Measurements from ENCODE around the gene KIAA1217. TPM values are rescaled to one million over a fixed set of nuclear protein-coding genes. Genes with fewer than 3 reads are reported as not detected.

KIAA1217 gene
- total and polyA plus RNA-seq, 9 of the 15 experiments (the other 6 are each of a cell fraction or from before 2014, with no cell fraction given), result 0.04 TPM; not detected in 8

GRCh38 chr10:24483701-24484100 is 274.8 kb downstream of the KIAA1217 start (continued):
- TF ChIP-seq, protein P1, sequence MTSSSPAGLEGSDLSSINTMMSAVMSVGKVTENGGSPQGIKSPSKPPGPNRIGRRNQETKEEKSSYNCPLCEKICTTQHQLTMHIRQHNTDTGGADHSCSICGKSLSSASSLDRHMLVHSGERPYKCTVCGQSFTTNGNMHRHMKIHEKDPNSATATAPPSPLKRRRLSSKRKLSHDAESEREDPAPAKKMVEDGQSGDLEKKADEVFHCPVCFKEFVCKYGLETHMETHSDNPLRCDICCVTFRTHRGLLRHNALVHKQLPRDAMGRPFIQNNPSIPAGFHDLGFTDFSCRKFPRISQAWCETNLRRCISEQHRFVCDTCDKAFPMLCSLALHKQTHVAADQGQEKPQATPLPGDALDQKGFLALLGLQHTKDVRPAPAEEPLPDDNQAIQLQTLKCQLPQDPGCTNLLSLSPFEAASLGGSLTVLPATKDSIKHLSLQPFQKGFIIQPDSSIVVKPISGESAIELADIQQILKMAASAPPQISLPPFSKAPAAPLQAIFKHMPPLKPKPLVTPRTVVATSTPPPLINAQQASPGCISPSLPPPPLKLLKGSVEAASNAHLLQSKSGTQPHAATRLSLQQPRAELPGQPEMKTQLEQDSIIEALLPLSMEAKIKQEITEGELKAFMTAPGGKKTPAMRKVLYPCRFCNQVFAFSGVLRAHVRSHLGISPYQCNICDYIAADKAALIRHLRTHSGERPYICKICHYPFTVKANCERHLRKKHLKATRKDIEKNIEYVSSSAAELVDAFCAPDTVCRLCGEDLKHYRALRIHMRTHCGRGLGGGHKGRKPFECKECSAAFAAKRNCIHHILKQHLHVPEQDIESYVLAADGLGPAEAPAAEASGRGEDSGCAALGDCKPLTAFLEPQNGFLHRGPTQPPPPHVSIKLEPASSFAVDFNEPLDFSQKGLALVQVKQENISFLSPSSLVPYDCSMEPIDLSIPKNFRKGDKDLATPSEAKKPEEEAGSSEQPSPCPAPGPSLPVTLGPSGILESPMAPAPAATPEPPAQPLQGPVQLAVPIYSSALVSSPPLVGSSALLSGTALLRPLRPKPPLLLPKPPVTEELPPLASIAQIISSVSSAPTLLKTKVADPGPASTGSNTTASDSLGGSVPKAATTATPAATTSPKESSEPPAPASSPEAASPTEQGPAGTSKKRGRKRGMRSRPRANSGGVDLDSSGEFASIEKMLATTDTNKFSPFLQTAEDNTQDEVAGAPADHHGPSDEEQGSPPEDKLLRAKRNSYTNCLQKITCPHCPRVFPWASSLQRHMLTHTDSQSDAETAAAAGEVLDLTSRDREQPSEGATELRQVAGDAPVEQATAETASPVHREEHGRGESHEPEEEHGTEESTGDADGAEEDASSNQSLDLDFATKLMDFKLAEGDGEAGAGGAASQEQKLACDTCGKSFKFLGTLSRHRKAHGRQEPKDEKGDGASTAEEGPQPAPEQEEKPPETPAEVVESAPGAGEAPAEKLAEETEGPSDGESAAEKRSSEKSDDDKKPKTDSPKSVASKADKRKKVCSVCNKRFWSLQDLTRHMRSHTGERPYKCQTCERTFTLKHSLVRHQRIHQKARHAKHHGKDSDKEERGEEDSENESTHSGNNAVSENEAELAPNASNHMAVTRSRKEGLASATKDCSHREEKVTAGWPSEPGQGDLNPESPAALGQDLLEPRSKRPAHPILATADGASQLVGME (CRISPR knock-in tag; IDR thresholded peaks at IDR 0.05), result no peak
- TF ChIP-seq NRF1 (conservative IDR thresholded peaks at IDR 0.05 in 1 of 2, IDR thresholded peaks at IDR 0.05 in 1 of 2), result no peak
- no peak for TF ChIP-seq AFF1 (IDR thresholded peaks at IDR 0.05; ENCODE audit: low read depth in 1 of 2, partially characterized antibody in 2 of 2)
- no peak for TF ChIP-seq ZC3H8 (IDR thresholded peaks at IDR 0.05)
- TF ChIP-seq XRCC3 (IDR thresholded peaks at IDR 0.05), result no peak
- no peak for TF ChIP-seq GATAD2A (IDR thresholded peaks at IDR 0.05)
- TF ChIP-seq ZNF175 (CRISPR knock-in tag; IDR thresholded peaks at IDR 0.05; ENCODE audit: low read depth), result no peak
- TF ChIP-seq, protein P2, sequence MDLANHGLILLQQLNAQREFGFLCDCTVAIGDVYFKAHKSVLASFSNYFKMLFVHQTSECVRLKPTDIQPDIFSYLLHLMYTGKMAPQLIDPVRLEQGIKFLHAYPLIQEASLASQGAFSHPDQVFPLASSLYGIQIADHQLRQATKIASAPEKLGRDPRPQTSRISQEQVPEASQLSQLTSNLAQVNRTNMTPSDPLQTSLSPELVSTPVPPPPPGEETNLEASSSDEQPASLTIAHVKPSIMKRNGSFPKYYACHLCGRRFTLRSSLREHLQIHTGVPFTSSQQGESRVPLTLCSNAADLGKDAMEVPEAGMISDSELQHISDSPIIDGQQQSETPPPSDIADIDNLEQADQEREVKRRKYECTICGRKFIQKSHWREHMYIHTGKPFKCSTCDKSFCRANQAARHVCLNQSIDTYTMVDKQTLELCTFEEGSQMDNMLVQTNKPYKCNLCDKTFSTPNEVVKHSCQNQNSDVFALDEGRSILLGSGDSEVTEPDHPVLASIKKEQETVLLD (IDR thresholded peaks at IDR 0.05), result no peak
- TF ChIP-seq ZNF146 (CRISPR knock-in tag; IDR thresholded peaks at IDR 0.05; ENCODE audit: unreplicated experiment), result no peak
- TF ChIP-seq DNMT1 (IDR thresholded peaks at IDR 0.05), result no peak
- TF ChIP-seq MTA2 (IDR thresholded peaks at IDR 0.05; ENCODE audit: low read depth), result no peak
- TF ChIP-seq STAT5B (CRISPR knock-in tag; IDR thresholded peaks at IDR 0.05), result no peak
- no peak for TF ChIP-seq PBX2 (CRISPR knock-in tag; IDR thresholded peaks at IDR 0.05; ENCODE audit: low read depth)
- no peak for TF ChIP-seq PBX2 (tag; conservative IDR thresholded peaks at IDR 0.05; ENCODE audit: low read depth)
- no peak for TF ChIP-seq ZNF408 (CRISPR knock-in tag; IDR thresholded peaks at IDR 0.05; ENCODE audit: low read depth)
